Hematopoietic multipotent progenitor cell treated with erythropoietin and hydrocortisone succinate and interleukin-3 and kit ligand, for 4 days (in vitro differentiated cells): ENCODE measurements around the gene CD48.

ENCODE experiments used
- DNase-seq: peaks from one replicate; pipeline ENCODE4 v3.0.0-alpha.2; 2015

CD48 gene

DNA sequence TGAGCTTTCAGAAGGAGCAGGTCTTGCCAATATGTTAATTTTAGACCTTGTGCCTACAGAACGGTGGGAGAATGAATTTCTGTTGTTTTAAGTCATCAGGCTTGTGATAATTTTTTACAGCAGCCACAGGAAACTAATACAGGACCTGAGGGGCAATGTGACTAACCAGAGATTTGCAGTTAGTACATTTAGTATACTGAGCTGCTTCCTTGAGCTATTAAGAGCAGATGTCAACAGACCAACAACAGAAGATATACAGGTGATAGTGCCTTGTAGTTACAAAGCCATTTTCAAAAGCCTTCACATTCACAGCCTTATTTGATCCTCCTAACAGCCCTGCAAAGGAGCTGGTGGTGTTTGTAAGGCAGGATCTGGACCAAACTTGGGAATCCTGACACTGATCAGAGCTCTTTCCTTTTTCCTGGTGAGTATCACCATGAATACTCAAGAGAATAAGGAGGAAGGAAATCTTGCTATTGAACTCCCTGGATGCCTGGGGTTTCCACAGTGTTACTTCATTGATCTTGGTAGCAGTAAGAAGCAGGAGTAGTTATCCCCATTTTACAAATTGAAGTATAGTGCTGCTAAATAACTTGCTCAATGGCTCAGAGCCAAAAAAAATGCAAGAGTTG, 60.1 kb downstream of the CD48 start:
- DNase-seq: no peak

DNA sequence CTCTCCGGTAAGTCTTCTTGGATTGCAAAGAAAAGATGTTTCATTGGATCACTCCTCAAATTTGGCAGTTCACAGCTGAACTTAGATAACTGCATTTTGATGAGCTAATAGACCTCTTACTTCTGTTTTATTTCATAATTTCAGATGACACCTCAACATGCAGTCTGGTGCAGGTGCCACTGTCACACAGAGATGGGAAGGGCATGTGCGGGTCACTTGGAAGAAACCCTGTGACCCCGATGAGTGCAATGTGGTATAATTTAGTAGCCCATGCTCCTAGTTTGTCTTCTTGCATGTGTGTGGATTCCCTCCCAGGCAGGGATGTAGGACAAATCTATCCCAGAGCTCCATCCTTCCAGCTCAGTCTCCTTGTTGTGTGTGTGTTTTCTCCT, 64.3 kb downstream of the CD48 start:
- no peak for DNase-seq

- peak; percentile 67 for DNase-seq
These were observed 64.8 kb downstream of the CD48 start, which contains the start of gene SLAMF1 for GRCh38 chr1:160646711-160647328. SLAMF1 (minus strand) TSS chr1:160647044; CDS start chr1:160646945, 99 bp downstream.

DNA sequence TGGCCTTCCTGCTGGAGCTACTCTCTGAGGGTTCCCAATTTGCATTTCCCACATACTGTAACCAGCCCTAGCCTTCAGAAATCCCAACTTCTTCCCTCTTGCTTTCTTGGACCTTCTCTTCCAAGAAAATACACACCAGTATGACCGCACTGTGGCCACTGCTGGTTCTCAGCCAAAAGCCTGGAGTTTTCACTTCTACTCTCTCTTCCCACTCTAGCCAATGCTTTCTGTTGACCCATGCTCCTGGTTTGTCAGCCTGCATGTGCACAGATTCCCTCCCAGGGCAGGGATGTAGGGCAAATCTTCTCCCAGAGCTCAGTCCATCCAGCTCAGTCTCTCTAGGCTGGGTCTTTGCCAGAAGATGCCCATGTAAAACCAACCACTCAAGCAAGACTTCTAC, 65.4 kb downstream of the CD48 start:
- DNase-seq: no peak

DNA sequence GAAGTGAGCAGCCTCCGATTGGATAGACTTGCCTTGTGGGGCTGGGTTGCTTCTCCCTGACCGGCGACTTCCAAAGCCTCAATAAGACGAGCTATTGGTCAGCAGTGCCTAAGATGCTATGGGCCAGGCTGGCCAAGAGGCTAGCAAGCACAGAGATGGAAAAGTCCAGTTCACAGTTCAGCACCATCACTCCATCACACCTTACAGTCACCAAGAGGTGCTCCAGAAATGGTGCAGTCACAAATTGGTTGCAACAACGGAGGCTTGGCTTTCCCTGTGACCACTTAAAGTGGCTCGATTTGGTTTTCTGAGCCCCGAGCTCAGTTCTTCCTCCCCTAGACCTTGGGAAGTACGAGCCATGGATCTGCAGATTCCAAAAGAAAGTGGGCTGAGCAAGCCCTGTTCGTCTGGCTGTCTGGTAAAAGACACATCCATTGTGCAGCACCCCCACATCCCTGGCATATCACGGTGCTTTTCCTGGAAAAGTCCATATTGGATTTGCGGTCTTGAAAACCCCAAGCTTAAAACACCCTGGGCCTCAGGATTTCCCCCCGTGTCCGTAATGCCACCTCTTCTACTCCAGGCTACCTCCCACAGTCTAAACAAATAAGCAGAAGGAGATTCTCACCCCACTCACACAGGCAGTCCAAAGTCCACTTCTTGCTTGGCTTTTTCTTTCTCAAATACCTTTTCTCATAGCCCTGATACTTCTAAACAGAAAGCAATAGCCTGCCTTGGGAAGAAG, 66.1 kb downstream of the CD48 start:
- no peak for DNase-seq

- no peak for DNase-seq
These were observed 67.2 kb downstream of the CD48 start for GRCh38 chr1:160644399-160644798.

GRCh38 chr1:160643138-160643537, 68.5 kb downstream of the CD48 start:
- no peak for DNase-seq

DNA sequence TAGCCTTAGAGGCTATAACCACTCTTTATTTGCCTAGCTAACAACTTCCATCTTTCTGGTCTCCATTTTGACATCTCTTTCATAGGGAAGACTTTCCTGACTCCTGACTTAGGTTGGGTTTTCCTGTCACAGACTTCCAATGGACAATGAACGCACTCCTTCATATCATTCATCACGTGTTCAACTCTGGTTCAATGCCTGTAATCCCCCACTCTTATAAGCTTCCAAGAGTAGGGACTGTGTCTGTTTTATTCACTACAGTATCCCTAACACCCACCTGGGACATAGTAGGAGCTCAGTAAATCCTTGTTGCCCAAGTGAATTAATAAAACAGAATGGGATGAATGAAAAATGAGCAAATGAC, 69.4 kb downstream of the CD48 start:
- no peak for DNase-seq

DNA sequence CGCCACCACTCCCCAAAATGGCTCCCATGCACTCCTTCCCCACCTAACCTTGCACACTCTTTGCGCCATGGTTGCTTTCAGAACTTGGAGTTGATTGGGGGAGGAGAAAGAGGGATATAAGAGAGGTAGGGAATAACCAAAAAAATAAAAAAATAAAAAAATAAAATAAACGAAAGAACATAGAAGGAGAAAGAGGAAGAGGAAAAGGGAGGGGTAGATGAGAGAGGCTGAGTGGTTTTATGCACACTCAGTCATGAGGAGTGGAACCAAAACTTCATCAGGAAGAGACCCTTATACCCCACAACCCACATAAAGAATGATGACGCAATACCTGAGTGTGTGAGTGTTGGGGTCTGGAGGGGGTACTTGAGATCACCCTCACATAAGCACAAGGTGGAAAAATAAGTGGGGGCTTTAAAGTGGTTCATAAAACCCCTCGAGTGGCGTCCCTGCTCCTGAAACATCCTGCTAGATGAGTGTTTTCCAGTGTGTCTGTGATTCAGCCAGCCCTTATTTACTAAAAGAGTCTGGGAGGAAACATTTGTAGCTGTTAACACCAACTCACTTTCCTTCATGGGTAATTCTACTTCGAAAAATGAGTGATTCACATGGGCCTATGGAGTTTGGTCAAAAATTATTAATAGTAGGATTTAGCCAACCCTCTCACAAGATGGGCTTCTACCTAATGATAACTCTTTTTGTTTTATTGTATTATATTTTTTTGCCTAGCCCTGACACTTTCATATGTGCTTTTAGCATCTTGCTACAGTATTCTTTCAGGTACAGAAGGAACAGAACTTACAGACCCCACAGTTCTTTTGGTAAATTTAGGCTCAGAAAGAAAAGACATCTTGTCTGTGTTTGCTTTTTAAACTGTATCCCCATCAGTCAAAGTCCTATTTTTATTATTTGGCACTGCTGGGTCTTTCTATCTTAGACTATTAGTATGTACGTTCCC, 70.0 kb downstream of the CD48 start:
- peak; percentile 59 for DNase-seq

DNA sequence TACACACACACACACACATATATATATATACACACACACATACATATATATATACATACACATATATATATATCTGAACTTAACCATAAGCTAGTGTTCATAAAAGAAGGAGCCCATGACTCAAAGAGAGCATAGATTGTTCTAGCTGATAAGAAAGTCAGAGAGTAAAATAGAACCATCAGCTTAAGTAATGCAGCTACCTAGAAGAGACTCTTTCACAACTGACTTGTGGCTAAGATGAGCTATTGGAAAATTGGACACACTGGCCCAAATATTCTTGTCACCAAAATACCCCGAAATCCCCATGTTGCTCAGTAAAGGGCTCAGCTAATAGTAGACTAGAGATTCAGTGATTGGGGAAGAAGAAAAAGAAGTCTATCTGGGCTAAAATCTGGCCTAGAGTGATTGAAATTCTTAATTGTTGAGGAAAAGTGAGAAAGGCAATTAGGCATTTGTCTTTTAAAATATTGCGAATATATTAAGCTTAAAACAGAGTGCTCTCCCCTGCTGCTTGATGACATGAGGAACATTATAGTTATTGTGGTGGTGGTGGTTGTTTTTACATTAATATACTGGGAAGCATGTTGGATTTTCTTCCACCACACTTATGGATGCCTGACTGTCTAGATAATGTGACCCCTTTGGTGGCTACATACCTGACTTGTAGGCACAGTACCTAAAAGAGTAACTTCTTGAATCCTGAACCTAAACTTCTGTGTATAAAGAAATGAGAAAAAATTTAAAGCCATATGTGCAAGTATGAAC, 71.1 kb downstream of the CD48 start:
- peak; percentile 73 for DNase-seq

GRCh38 chr1:160639652-160640051, 72.0 kb downstream of the CD48 start:
- peak; percentile 56 for DNase-seq

GRCh38 chr1:160638926-160639325, 72.7 kb downstream of the CD48 start:
- no peak for DNase-seq

GRCh38 chr1:160638540-160638857, 73.1 kb downstream of the CD48 start:
- no peak for DNase-seq

GRCh38 chr1:160637821-160638539, 73.6 kb downstream of the CD48 start:
- DNase-seq: peak; percentile 53

- DNase-seq: no peak
These were observed 74.6 kb downstream of the CD48 start for GRCh38 chr1:160637065-160637464.

GRCh38 chr1:160636547-160636946, 75.1 kb downstream of the CD48 start:
- DNase-seq: no peak

GRCh38 chr1:160636076-160636475, 75.5 kb downstream of the CD48 start:
- DNase-seq: no peak

DNA sequence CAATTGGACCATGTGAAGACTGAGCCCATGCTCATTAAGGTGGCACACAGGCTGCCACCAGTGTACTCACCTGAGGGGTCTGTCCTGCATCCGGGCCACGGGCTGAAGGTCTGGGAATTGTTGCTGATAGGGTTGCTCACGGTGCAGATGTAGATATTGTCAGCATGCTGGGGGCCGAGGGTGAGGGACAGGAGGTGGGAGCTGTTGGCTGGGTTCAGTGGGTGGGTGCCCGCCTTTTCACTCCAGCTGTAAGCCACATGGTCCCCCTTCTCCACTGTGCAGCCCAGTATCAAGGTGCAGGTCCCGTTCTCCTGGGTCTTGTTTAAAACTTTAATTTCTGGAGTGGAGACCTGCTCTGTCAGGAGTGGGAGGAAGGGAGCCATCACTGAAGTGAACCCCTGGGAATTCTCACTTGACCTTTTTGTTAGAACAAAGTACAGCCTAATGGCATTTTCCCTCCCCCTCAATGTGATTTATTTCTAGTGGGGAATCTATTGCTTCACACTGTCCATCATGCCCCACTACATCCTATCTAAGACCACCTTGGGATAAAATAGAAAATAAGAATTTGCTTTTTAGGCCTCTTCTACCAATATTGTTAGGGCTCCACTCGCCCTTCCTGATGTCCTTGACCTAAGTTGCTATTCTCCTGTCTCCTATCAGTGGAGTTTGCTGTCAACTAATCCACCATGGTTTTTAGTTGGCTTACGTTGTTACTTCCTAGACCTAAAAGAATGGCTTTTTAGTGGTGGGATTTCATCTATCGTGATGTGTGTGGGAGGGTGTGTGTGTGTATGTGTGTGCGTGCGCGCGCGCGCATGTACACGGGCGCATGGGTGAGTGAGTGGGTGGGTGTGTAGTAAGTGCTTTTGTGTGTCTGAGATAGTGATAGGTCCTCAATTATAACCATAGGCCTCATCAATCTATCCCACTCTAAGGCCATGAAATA, 76.8 kb downstream of the CD48 start:
- no peak for DNase-seq

GRCh38 chr1:160633330-160633903, 78.2 kb downstream of the CD48 start:
- DNase-seq: no peak

- DNase-seq: no peak
These were observed 79.5 kb downstream of the CD48 start for GRCh38 chr1:160631983-160632625.
